IMR-90 (cell line): Measurements from ENCODE around the gene NT5C. TPM values are rescaled to one million over a fixed set of nuclear protein-coding genes. Genes with fewer than 3 reads are reported as not detected.

Source experiments
- ATAC-seq: fragments of 200-7000 bp; cut with Tn5 transposase; 2 replicates; pipeline ENCODE4 v1.9.1; 2020; ENCODE audit warnings: low read depth, mild to moderate bottlenecking, moderate library complexity
- BruUV-seq: library from RNA; stranded (reverse); fragments of 400-500 nt; replicated peaks from 2 replicates; lab custom pipeline; 2021; lab: Mats Ljungman, UMichigan
- CTCF ChIA-PET: fragments of 300-600 bp; formaldehyde crosslinking; extraction: SDS; loops from one replicate; lab custom pipeline; 2021; ENCODE audit warnings: antibody characterized with exemption; lab: Yijun Ruan, JAX
- POLR2A ChIA-PET: fragments of 300-600 bp; sonication (Branson Sonifier 250); formaldehyde crosslinking; loops from one replicate; lab custom pipeline; 2022; ENCODE audit warnings: antibody characterized with exemption; ENCODE audit not compliant: unreplicated experiment; lab: Charles Lee
- DNase-seq: peaks from one replicate; pipeline ENCODE4 v3.0.0; 2013
- H2AFZ ChIP-seq: replicated peaks from 2 replicates; pipeline ENCODE3; 2013; ENCODE audit warnings: low read length, mild to moderate bottlenecking; ENCODE audit not compliant: poor library complexity
- H2AK5ac ChIP-seq: 2 replicates; pipeline ENCODE4 v1.6.1; 2013; ENCODE audit warnings: low read depth, low read length, inconsistent platforms
- H2AK9ac ChIP-seq: replicated peaks from 2 replicates; pipeline ENCODE3; 2013; ENCODE audit warnings: mild to moderate bottlenecking, low read depth, low read length, moderate library complexity; ENCODE audit not compliant: poor library complexity
- H2BK120ac ChIP-seq: 2 replicates; pipeline ENCODE4 v1.6.1; 2013; ENCODE audit warnings: low read depth, low read length, inconsistent platforms
- H2BK15ac ChIP-seq: 3 replicates; pipeline ENCODE4 v1.6.1; 2013; ENCODE audit warnings: low read depth, low read length, inconsistent platforms
- H2BK20ac ChIP-seq: 2 replicates; pipeline ENCODE4 v1.6.1; 2013; ENCODE audit warnings: low read depth, mild to moderate bottlenecking, inconsistent platforms, low read length, moderate library complexity
- H2BK5ac ChIP-seq: 2 replicates; pipeline ENCODE4 v1.6.1; 2013; ENCODE audit warnings: mild to moderate bottlenecking, low read depth, low read length, inconsistent platforms; ENCODE audit not compliant: poor library complexity, severe bottlenecking
- H3K14ac ChIP-seq: replicated peaks from 2 replicates; pipeline ENCODE4 v1.6.1; 2013; ENCODE audit warnings: low read depth, low read length, inconsistent platforms
- H3K18ac ChIP-seq: 2 replicates; pipeline ENCODE4 v1.6.1; 2013; ENCODE audit warnings: low read depth, low read length, control low read depth
- H3K23ac ChIP-seq: 2 replicates; pipeline ENCODE4 v1.6.1; 2013; ENCODE audit warnings: low read depth, low read length, inconsistent platforms
- H3K27ac ChIP-seq: 2 replicates; pipeline ENCODE4 v1.5.1; 2013; ENCODE audit warnings: mild to moderate bottlenecking, control low read depth, low read length; ENCODE audit not compliant: insufficient read depth
- H3K27me3 ChIP-seq: 2 replicates; pipeline ENCODE4 v1.6.1; 2013; ENCODE audit warnings: low read length; ENCODE audit not compliant: control insufficient read depth, insufficient read depth
- H3K36me3 ChIP-seq: 2 replicates; pipeline ENCODE4 v1.6.1; 2013; ENCODE audit warnings: low read length, mixed read lengths; ENCODE audit not compliant: control insufficient read depth, insufficient read depth
- H3K4ac ChIP-seq: 2 replicates; pipeline ENCODE4 v1.6.1; 2013; ENCODE audit warnings: low read depth, low read length, inconsistent platforms
- H3K4me1 ChIP-seq: 2 replicates; pipeline ENCODE4 v1.6.1; 2013; ENCODE audit warnings: low read length, mixed read lengths; ENCODE audit not compliant: control insufficient read depth, insufficient read depth
- H3K4me2 ChIP-seq: 2 replicates; pipeline ENCODE4 v1.6.1; 2013; ENCODE audit warnings: low read depth, mild to moderate bottlenecking, control low read depth, low read length, moderate library complexity
- H3K4me3 ChIP-seq: 2 replicates; pipeline ENCODE4 v1.5.1; 2013; ENCODE audit warnings: low read depth, mild to moderate bottlenecking, control low read depth, low read length, moderate library complexity; ENCODE audit not compliant: insufficient read depth
- H3K56ac ChIP-seq: 2 replicates; pipeline ENCODE4 v1.6.1; 2013; ENCODE audit warnings: low read length, inconsistent platforms; ENCODE audit not compliant: insufficient read depth; ENCODE audit errors: extremely low read depth
- H3K79me1 ChIP-seq, 2 experiments: 2 replicates each; pipeline ENCODE4 v1.6.1; 2013; ENCODE audit warnings: low read length in 2 of 2, inconsistent platforms in 1 of 2, low read depth in 1 of 2
- H3K9ac ChIP-seq: 2 replicates; pipeline ENCODE4 v1.6.1; 2013; ENCODE audit warnings: low read depth, low read length, control low read depth
- H3K9me1 ChIP-seq: 2 replicates; pipeline ENCODE4 v1.6.1; 2013; ENCODE audit warnings: low read length, inconsistent platforms; ENCODE audit not compliant: insufficient read depth
- H3K9me3 ChIP-seq: 2 replicates; pipeline ENCODE4 v1.6.1; 2013; ENCODE audit warnings: low read length; ENCODE audit not compliant: control insufficient read depth, insufficient read depth
- H4K20me1 ChIP-seq: 2 replicates; pipeline ENCODE4 v1.6.1; 2013; ENCODE audit warnings: low read length, inconsistent platforms; ENCODE audit not compliant: insufficient read depth
- H4K5ac ChIP-seq: 2 replicates; pipeline ENCODE4 v1.6.1; 2013; ENCODE audit warnings: mild to moderate bottlenecking, low read depth, low read length, control low read depth
- H4K8ac ChIP-seq, 2 experiments: 2 replicates each; pipeline ENCODE4 v1.6.1; 2013; ENCODE audit warnings: low read depth in 2 of 2, low read length in 2 of 2, control low read depth in 1 of 2, inconsistent platforms in 1 of 2
- H4K91ac ChIP-seq: 2 replicates; pipeline ENCODE4 v1.6.1; 2013; ENCODE audit warnings: low read depth, low read length, inconsistent platforms; ENCODE audit not compliant: insufficient read depth
- BHLHE40 ChIP-seq: fragments of 150-350 bp; IDR thresholded peaks from 2 replicates; pipeline ENCODE4 v1.6.1; 2016; ENCODE audit warnings: mild to moderate bottlenecking, low read depth, low read length
- CEBPB ChIP-seq: IDR thresholded peaks from 2 replicates; pipeline ENCODE4 v1.6.1; 2012; ENCODE audit warnings: low read depth, low read length, improper control_type of control experiment
- CHD1 ChIP-seq: IDR thresholded peaks from 2 replicates; pipeline ENCODE4 v1.6.1; 2012; ENCODE audit warnings: low read depth, low read length, improper control_type of control experiment
- FOS ChIP-seq: fragments of 150-350 bp; IDR thresholded peaks from 2 replicates; pipeline ENCODE4 v1.6.1; 2016; ENCODE audit warnings: low read depth, low read length
- MAFK ChIP-seq: IDR thresholded peaks from 2 replicates; pipeline ENCODE4 v1.6.1; 2012; ENCODE audit warnings: low read depth, low read length, improper control_type of control experiment
- MAZ ChIP-seq: IDR thresholded peaks from 2 replicates; pipeline ENCODE4 v1.6.1; 2012; ENCODE audit warnings: low read depth, mild to moderate bottlenecking, low read length, improper control_type of control experiment, moderate library complexity, borderline replicate concordance
- MXI1 ChIP-seq: IDR thresholded peaks from 2 replicates; pipeline ENCODE4 v1.6.1; 2012; ENCODE audit warnings: low read depth, mild to moderate bottlenecking, low read length, moderate library complexity, borderline replicate concordance
- NFE2L2 ChIP-seq: fragments of 150-350 bp; IDR thresholded peaks from 2 replicates; pipeline ENCODE4 v1.6.1; 2016; ENCODE audit warnings: low read depth, mild to moderate bottlenecking, low read length
- POLR2A ChIP-seq: IDR thresholded peaks from 2 replicates; pipeline ENCODE4 v1.6.1; 2012; ENCODE audit warnings: mild to moderate bottlenecking, low read depth, low read length
- RAD21 ChIP-seq: IDR thresholded peaks from 2 replicates; pipeline ENCODE4 v1.6.1; 2012; ENCODE audit warnings: low read length, improper control_type of control experiment
- RCOR1 ChIP-seq: IDR thresholded peaks from 2 replicates; pipeline ENCODE4 v1.6.1; 2012; ENCODE audit warnings: mild to moderate bottlenecking, low read length, improper control_type of control experiment; ENCODE audit not compliant: insufficient replicate concordance
- RFX5 ChIP-seq: IDR thresholded peaks from 2 replicates; pipeline ENCODE4 v1.8.0; 2012; ENCODE audit warnings: low read depth, mild to moderate bottlenecking, low read length, moderate library complexity
- SMC3 ChIP-seq: fragments of 150-350 bp; IDR thresholded peaks from 2 replicates; pipeline ENCODE4 v1.6.1; 2016; ENCODE audit warnings: low read depth, mild to moderate bottlenecking, antibody characterized with exemption, low read length, moderate library complexity
- WGBS, 2 experiments: methylation state at CpG; one replicate each; pipeline versions ENCODE4 v1.1.5 to v1.1.7; 2013; ENCODE audit warnings: missing lambda C conversion rate in 2 of 2; ENCODE audit not compliant: insufficient read length in 1 of 2; ENCODE audit errors: extremely low coverage in 2 of 2; 5-methylcytosine and 5-hydroxymethylcytosine counted together
- dilution Hi-C: fragments of 300-500 bp; cut with HindIII; formaldehyde crosslinking; loops from one replicate; pipeline ENCODE4 v1.14.3; 2018; ENCODE audit warnings: low sequenced_read_pairs; ENCODE audit not compliant: unreplicated experiment
- in situ Hi-C: fragments of 300-500 bp; cut with MboI; formaldehyde crosslinking; loops from 3 replicates; pipeline ENCODE4 v1.14.3; 2019; ENCODE audit warnings: low sequenced_read_pairs, inconsistent platforms, mixed read lengths
- intact Hi-C: fragments of 100-400 bp; cut with micrococcal nuclease; formaldehyde crosslinking; loops from 2 replicates; pipeline ENCODE4 v1.10.0; 2022
- polyA plus RNA-seq, 3 experiments: library from polyadenylated mRNA; depleted of rRNA; stranded (reverse); fragments of >200 nt; gene quantifications; 2 replicates each; pipeline ENCODE4 v1.2.3, GENCODE V29; 2012; ENCODE audit warnings: low replicate concordance in 1 of 3
- total RNA-seq: library from RNA; depleted of rRNA; stranded (reverse); fragments of >200 nt; gene quantifications from 2 replicates; pipeline ENCODE4 v1.2.3, GENCODE V29; 2012
- TF ChIP-seq, protein P1 (sequence below): conservative IDR thresholded peaks from 2 replicates; pipeline ENCODE4 v1.5.1; 2012; ENCODE audit warnings: mild to moderate bottlenecking, low read depth, low read length, improper control_type of control experiment
- TF ChIP-seq, protein P2 (sequence below): fragments of 150-350 bp; IDR thresholded peaks from 2 replicates; pipeline ENCODE4 v1.6.1; 2016; ENCODE audit warnings: low read depth, mild to moderate bottlenecking, low read length, moderate library complexity, borderline replicate concordance
- TF ChIP-seq, protein P3 (sequence below): fragments of 150-350 bp; IDR thresholded peaks from 2 replicates; pipeline ENCODE4 v1.6.1; 2017; ENCODE audit warnings: mild to moderate bottlenecking, antibody characterized with exemption, low read length, low read depth

NT5C gene
- total and polyA plus RNA-seq, 2 of the 4 experiments (the other 2 are of a cell fraction): 24.0 to 44.6 TPM

DNA sequence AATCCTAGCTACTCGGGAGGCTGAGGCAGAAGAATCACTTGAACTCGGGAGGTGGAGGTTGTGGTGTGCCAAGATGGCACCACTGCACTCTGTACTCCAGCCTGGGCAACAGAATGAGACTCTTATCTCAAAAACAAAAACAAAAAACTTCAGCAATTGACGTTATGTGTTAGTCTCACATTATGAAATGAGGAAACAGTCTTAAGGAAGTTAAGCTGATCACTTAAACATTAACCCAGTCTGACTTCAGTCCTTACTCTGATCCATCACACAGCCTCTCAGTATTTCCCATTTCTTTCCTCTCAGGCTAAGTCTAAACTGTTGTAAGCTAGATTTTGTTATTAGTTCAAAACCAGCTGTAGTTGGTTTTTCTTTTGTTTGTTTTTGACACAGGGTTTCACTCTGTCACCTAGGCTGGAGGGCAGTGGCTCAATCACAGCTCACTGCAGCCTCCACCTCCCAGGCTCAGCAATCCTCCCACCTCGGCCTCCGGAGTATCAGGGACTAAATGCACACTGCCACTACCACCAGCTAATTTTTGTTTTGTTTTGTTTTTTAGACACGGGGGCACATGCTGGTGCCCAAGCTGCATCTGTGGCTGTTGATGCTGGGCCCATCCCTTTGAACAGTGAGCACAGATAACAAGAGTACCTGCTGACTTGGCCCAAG, 16.5 kb upstream of the NT5C start:
- WGBS, 2 experiments: 100% methylated on average over 1 of the region's 6 CpGs; no CpG with 5 or more reads in 1 of the 2 experiments
- ATAC-seq (no peak), DNase-seq (no peak)
- no peak overlapping the region for H2AK5ac ChIP-seq
- no peak overlapping the region for H3K23ac ChIP-seq
- no peak overlapping the region; a peak in 1 of 4 replicates for H4K8ac ChIP-seq
- H3K9me1 ChIP-seq: no peaks in the 10 kb centered on the region; the same call in 1 of the 2 replicates
- intact Hi-C loops: no loop called here
- peaks cover 41 to 62% of the 10 kb centered on the region in 2 experiments for H3K79me1 ChIP-seq
- peaks cover 14% of the 10 kb centered on the region for H4K20me1 ChIP-seq
- H3K4me2 ChIP-seq: no peak overlapping the region
- no peak overlapping the region for H2BK20ac ChIP-seq
- no peak overlapping the region for H2BK5ac ChIP-seq
- H3K36me3 ChIP-seq: peaks cover 38% of the 10 kb centered on the region
- no peak overlapping the region for H4K91ac ChIP-seq
- no peak overlapping the region for H2AK9ac ChIP-seq
- no peak overlapping the region for H3K4me3 ChIP-seq
- H2BK15ac ChIP-seq: no peak overlapping the region
- H3K4me1 ChIP-seq: 0 out of 2 replicates have a peak, but pooled peaks cover 1% of the 10 kb centered on the region
- ChIA-PET CTCF (no interaction called here), POLR2A (interaction anchor here (0.5 to 0.6 kb wide), 2 partner anchors 36 to 457 kb away, joined by 3 to 5 read pairs; no protein-coding TSS in a partner anchor)
- H3K27ac ChIP-seq: no peak overlapping the region
- H3K9me3 ChIP-seq: no peaks in the 10 kb centered on the region
- dilution Hi-C loops: no loop called here
- no peak overlapping the region for H3K56ac ChIP-seq
- no peak overlapping the region for H2AFZ ChIP-seq
- in situ Hi-C loops: no loop called here
- no peak overlapping the region for H3K4ac ChIP-seq
- no peak overlapping the region for H3K18ac ChIP-seq
- no peak overlapping the region for H3K9ac ChIP-seq
- TF ChIP-seq BHLHE40 (no peak), FOS (no peak), CEBPB (no peak), CHD1 (no peak), SMC3 (no peak), RAD21 (no peak), RCOR1 (no peak), MAZ (no peak), RFX5 (no peak), POLR2A (no peak), MXI1 (no peak), NFE2L2 (no peak), MAFK (no peak)
- TF ChIP-seq, protein P1, sequence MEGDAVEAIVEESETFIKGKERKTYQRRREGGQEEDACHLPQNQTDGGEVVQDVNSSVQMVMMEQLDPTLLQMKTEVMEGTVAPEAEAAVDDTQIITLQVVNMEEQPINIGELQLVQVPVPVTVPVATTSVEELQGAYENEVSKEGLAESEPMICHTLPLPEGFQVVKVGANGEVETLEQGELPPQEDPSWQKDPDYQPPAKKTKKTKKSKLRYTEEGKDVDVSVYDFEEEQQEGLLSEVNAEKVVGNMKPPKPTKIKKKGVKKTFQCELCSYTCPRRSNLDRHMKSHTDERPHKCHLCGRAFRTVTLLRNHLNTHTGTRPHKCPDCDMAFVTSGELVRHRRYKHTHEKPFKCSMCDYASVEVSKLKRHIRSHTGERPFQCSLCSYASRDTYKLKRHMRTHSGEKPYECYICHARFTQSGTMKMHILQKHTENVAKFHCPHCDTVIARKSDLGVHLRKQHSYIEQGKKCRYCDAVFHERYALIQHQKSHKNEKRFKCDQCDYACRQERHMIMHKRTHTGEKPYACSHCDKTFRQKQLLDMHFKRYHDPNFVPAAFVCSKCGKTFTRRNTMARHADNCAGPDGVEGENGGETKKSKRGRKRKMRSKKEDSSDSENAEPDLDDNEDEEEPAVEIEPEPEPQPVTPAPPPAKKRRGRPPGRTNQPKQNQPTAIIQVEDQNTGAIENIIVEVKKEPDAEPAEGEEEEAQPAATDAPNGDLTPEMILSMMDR: no peak
- TF ChIP-seq, protein P2, sequence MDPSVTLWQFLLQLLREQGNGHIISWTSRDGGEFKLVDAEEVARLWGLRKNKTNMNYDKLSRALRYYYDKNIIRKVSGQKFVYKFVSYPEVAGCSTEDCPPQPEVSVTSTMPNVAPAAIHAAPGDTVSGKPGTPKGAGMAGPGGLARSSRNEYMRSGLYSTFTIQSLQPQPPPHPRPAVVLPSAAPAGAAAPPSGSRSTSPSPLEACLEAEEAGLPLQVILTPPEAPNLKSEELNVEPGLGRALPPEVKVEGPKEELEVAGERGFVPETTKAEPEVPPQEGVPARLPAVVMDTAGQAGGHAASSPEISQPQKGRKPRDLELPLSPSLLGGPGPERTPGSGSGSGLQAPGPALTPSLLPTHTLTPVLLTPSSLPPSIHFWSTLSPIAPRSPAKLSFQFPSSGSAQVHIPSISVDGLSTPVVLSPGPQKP: no peak
- TF ChIP-seq, protein P3, sequence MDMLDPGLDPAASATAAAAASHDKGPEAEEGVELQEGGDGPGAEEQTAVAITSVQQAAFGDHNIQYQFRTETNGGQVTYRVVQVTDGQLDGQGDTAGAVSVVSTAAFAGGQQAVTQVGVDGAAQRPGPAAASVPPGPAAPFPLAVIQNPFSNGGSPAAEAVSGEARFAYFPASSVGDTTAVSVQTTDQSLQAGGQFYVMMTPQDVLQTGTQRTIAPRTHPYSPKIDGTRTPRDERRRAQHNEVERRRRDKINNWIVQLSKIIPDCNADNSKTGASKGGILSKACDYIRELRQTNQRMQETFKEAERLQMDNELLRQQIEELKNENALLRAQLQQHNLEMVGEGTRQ: no peak
- BruUV-seq: no TSS peak
- no peak overlapping the region for H3K14ac ChIP-seq
- H4K5ac ChIP-seq: no peak overlapping the region
- no peaks in the 10 kb centered on the region for H3K27me3 ChIP-seq
- H2BK120ac ChIP-seq: no peak overlapping the region
